IMR-90 (cell line): ENCODE measurements around the gene C3orf85. TPM values are rescaled to one million over a fixed set of nuclear protein-coding genes. Genes with fewer than 3 reads are reported as not detected.

Experiments
- ATAC-seq: fragments of 200-7000 bp; cut with Tn5 transposase; 2 replicates; pipeline ENCODE4 v1.9.1; 2020; ENCODE audit warnings: low read depth, mild to moderate bottlenecking, moderate library complexity
- BruUV-seq: library from RNA; stranded (reverse); fragments of 400-500 nt; replicated peaks from 2 replicates; lab custom pipeline; 2021; lab: Mats Ljungman, UMichigan
- CTCF ChIA-PET: fragments of 300-600 bp; formaldehyde crosslinking; extraction: SDS; loops from one replicate; lab custom pipeline; 2021; ENCODE audit warnings: antibody characterized with exemption; lab: Yijun Ruan, JAX
- POLR2A ChIA-PET: fragments of 300-600 bp; sonication (Branson Sonifier 250); formaldehyde crosslinking; loops from one replicate; lab custom pipeline; 2022; ENCODE audit warnings: antibody characterized with exemption; ENCODE audit not compliant: unreplicated experiment; lab: Charles Lee
- DNase-seq: peaks from one replicate; pipeline ENCODE4 v3.0.0; 2013
- H2AFZ ChIP-seq: replicated peaks from 2 replicates; pipeline ENCODE3; 2013; ENCODE audit warnings: low read length, mild to moderate bottlenecking; ENCODE audit not compliant: poor library complexity
- H2AK5ac ChIP-seq: 2 replicates; pipeline ENCODE4 v1.6.1; 2013; ENCODE audit warnings: low read depth, low read length, inconsistent platforms
- H2AK9ac ChIP-seq: replicated peaks from 2 replicates; pipeline ENCODE3; 2013; ENCODE audit warnings: mild to moderate bottlenecking, low read depth, low read length, moderate library complexity; ENCODE audit not compliant: poor library complexity
- H2BK120ac ChIP-seq: 2 replicates; pipeline ENCODE4 v1.6.1; 2013; ENCODE audit warnings: low read depth, low read length, inconsistent platforms
- H2BK15ac ChIP-seq: 3 replicates; pipeline ENCODE4 v1.6.1; 2013; ENCODE audit warnings: low read depth, low read length, inconsistent platforms
- H2BK20ac ChIP-seq: 2 replicates; pipeline ENCODE4 v1.6.1; 2013; ENCODE audit warnings: low read depth, mild to moderate bottlenecking, inconsistent platforms, low read length, moderate library complexity
- H2BK5ac ChIP-seq: 2 replicates; pipeline ENCODE4 v1.6.1; 2013; ENCODE audit warnings: mild to moderate bottlenecking, low read depth, low read length, inconsistent platforms; ENCODE audit not compliant: poor library complexity, severe bottlenecking
- H3K14ac ChIP-seq: replicated peaks from 2 replicates; pipeline ENCODE4 v1.6.1; 2013; ENCODE audit warnings: low read depth, low read length, inconsistent platforms
- H3K18ac ChIP-seq: 2 replicates; pipeline ENCODE4 v1.6.1; 2013; ENCODE audit warnings: low read depth, low read length, control low read depth
- H3K23ac ChIP-seq: 2 replicates; pipeline ENCODE4 v1.6.1; 2013; ENCODE audit warnings: low read depth, low read length, inconsistent platforms
- H3K27ac ChIP-seq: 2 replicates; pipeline ENCODE4 v1.5.1; 2013; ENCODE audit warnings: mild to moderate bottlenecking, control low read depth, low read length; ENCODE audit not compliant: insufficient read depth
- H3K27me3 ChIP-seq: 2 replicates; pipeline ENCODE4 v1.6.1; 2013; ENCODE audit warnings: low read length; ENCODE audit not compliant: control insufficient read depth, insufficient read depth
- H3K36me3 ChIP-seq: 2 replicates; pipeline ENCODE4 v1.6.1; 2013; ENCODE audit warnings: low read length, mixed read lengths; ENCODE audit not compliant: control insufficient read depth, insufficient read depth
- H3K4ac ChIP-seq: 2 replicates; pipeline ENCODE4 v1.6.1; 2013; ENCODE audit warnings: low read depth, low read length, inconsistent platforms
- H3K4me1 ChIP-seq: 2 replicates; pipeline ENCODE4 v1.6.1; 2013; ENCODE audit warnings: low read length, mixed read lengths; ENCODE audit not compliant: control insufficient read depth, insufficient read depth
- H3K4me2 ChIP-seq: 2 replicates; pipeline ENCODE4 v1.6.1; 2013; ENCODE audit warnings: low read depth, mild to moderate bottlenecking, control low read depth, low read length, moderate library complexity
- H3K4me3 ChIP-seq: 2 replicates; pipeline ENCODE4 v1.5.1; 2013; ENCODE audit warnings: low read depth, mild to moderate bottlenecking, control low read depth, low read length, moderate library complexity; ENCODE audit not compliant: insufficient read depth
- H3K56ac ChIP-seq: 2 replicates; pipeline ENCODE4 v1.6.1; 2013; ENCODE audit warnings: low read length, inconsistent platforms; ENCODE audit not compliant: insufficient read depth; ENCODE audit errors: extremely low read depth
- H3K79me1 ChIP-seq, 2 experiments: 2 replicates each; pipeline ENCODE4 v1.6.1; 2013; ENCODE audit warnings: low read length in 2 of 2, inconsistent platforms in 1 of 2, low read depth in 1 of 2
- H3K9ac ChIP-seq: 2 replicates; pipeline ENCODE4 v1.6.1; 2013; ENCODE audit warnings: low read depth, low read length, control low read depth
- H3K9me1 ChIP-seq: 2 replicates; pipeline ENCODE4 v1.6.1; 2013; ENCODE audit warnings: low read length, inconsistent platforms; ENCODE audit not compliant: insufficient read depth
- H3K9me3 ChIP-seq: 2 replicates; pipeline ENCODE4 v1.6.1; 2013; ENCODE audit warnings: low read length; ENCODE audit not compliant: control insufficient read depth, insufficient read depth
- H4K20me1 ChIP-seq: 2 replicates; pipeline ENCODE4 v1.6.1; 2013; ENCODE audit warnings: low read length, inconsistent platforms; ENCODE audit not compliant: insufficient read depth
- H4K5ac ChIP-seq: 2 replicates; pipeline ENCODE4 v1.6.1; 2013; ENCODE audit warnings: mild to moderate bottlenecking, low read depth, low read length, control low read depth
- H4K8ac ChIP-seq, 2 experiments: 2 replicates each; pipeline ENCODE4 v1.6.1; 2013; ENCODE audit warnings: low read depth in 2 of 2, low read length in 2 of 2, control low read depth in 1 of 2, inconsistent platforms in 1 of 2
- H4K91ac ChIP-seq: 2 replicates; pipeline ENCODE4 v1.6.1; 2013; ENCODE audit warnings: low read depth, low read length, inconsistent platforms; ENCODE audit not compliant: insufficient read depth
- BHLHE40 ChIP-seq: fragments of 150-350 bp; IDR thresholded peaks from 2 replicates; pipeline ENCODE4 v1.6.1; 2016; ENCODE audit warnings: mild to moderate bottlenecking, low read depth, low read length
- CEBPB ChIP-seq: IDR thresholded peaks from 2 replicates; pipeline ENCODE4 v1.6.1; 2012; ENCODE audit warnings: low read depth, low read length, improper control_type of control experiment
- CHD1 ChIP-seq: IDR thresholded peaks from 2 replicates; pipeline ENCODE4 v1.6.1; 2012; ENCODE audit warnings: low read depth, low read length, improper control_type of control experiment
- CTCF ChIP-seq: conservative IDR thresholded peaks from 2 replicates; pipeline ENCODE4 v1.5.1; 2012; ENCODE audit warnings: mild to moderate bottlenecking, low read depth, low read length, improper control_type of control experiment
- ELK1 ChIP-seq: fragments of 150-350 bp; IDR thresholded peaks from 2 replicates; pipeline ENCODE4 v1.6.1; 2016; ENCODE audit warnings: low read depth, mild to moderate bottlenecking, low read length, moderate library complexity, borderline replicate concordance
- FOS ChIP-seq: fragments of 150-350 bp; IDR thresholded peaks from 2 replicates; pipeline ENCODE4 v1.6.1; 2016; ENCODE audit warnings: low read depth, low read length
- MAFK ChIP-seq: IDR thresholded peaks from 2 replicates; pipeline ENCODE4 v1.6.1; 2012; ENCODE audit warnings: low read depth, low read length, improper control_type of control experiment
- MAZ ChIP-seq: IDR thresholded peaks from 2 replicates; pipeline ENCODE4 v1.6.1; 2012; ENCODE audit warnings: low read depth, mild to moderate bottlenecking, low read length, improper control_type of control experiment, moderate library complexity, borderline replicate concordance
- MXI1 ChIP-seq: IDR thresholded peaks from 2 replicates; pipeline ENCODE4 v1.6.1; 2012; ENCODE audit warnings: low read depth, mild to moderate bottlenecking, low read length, moderate library complexity, borderline replicate concordance
- NFE2L2 ChIP-seq: fragments of 150-350 bp; IDR thresholded peaks from 2 replicates; pipeline ENCODE4 v1.6.1; 2016; ENCODE audit warnings: low read depth, mild to moderate bottlenecking, low read length
- POLR2A ChIP-seq: IDR thresholded peaks from 2 replicates; pipeline ENCODE4 v1.6.1; 2012; ENCODE audit warnings: mild to moderate bottlenecking, low read depth, low read length
- RAD21 ChIP-seq: IDR thresholded peaks from 2 replicates; pipeline ENCODE4 v1.6.1; 2012; ENCODE audit warnings: low read length, improper control_type of control experiment
- RCOR1 ChIP-seq: IDR thresholded peaks from 2 replicates; pipeline ENCODE4 v1.6.1; 2012; ENCODE audit warnings: mild to moderate bottlenecking, low read length, improper control_type of control experiment; ENCODE audit not compliant: insufficient replicate concordance
- RFX5 ChIP-seq: IDR thresholded peaks from 2 replicates; pipeline ENCODE4 v1.8.0; 2012; ENCODE audit warnings: low read depth, mild to moderate bottlenecking, low read length, moderate library complexity
- SMC3 ChIP-seq: fragments of 150-350 bp; IDR thresholded peaks from 2 replicates; pipeline ENCODE4 v1.6.1; 2016; ENCODE audit warnings: low read depth, mild to moderate bottlenecking, antibody characterized with exemption, low read length, moderate library complexity
- USF2 ChIP-seq: fragments of 150-350 bp; IDR thresholded peaks from 2 replicates; pipeline ENCODE4 v1.6.1; 2017; ENCODE audit warnings: mild to moderate bottlenecking, antibody characterized with exemption, low read length, low read depth
- WGBS, 2 experiments: methylation state at CpG; one replicate each; pipeline versions ENCODE4 v1.1.5 to v1.1.7; 2013; ENCODE audit warnings: missing lambda C conversion rate in 2 of 2; ENCODE audit not compliant: insufficient read length in 1 of 2; ENCODE audit errors: extremely low coverage in 2 of 2; 5-methylcytosine and 5-hydroxymethylcytosine counted together
- dilution Hi-C: fragments of 300-500 bp; cut with HindIII; formaldehyde crosslinking; loops from one replicate; pipeline ENCODE4 v1.14.3; 2018; ENCODE audit warnings: low sequenced_read_pairs; ENCODE audit not compliant: unreplicated experiment
- in situ Hi-C: fragments of 300-500 bp; cut with MboI; formaldehyde crosslinking; loops from 3 replicates; pipeline ENCODE4 v1.14.3; 2019; ENCODE audit warnings: low sequenced_read_pairs, inconsistent platforms, mixed read lengths
- intact Hi-C: fragments of 100-400 bp; cut with micrococcal nuclease; formaldehyde crosslinking; loops from 2 replicates; pipeline ENCODE4 v1.10.0; 2022
- polyA plus RNA-seq, 3 experiments: library from polyadenylated mRNA; depleted of rRNA; stranded (reverse); fragments of >200 nt; gene quantifications; 2 replicates each; pipeline ENCODE4 v1.2.3, GENCODE V29; 2012; ENCODE audit warnings: low replicate concordance in 1 of 3
- total RNA-seq: library from RNA; depleted of rRNA; stranded (reverse); fragments of >200 nt; gene quantifications from 2 replicates; pipeline ENCODE4 v1.2.3, GENCODE V29; 2012

The C3orf85 gene
- total and polyA plus RNA-seq, 2 of the 4 experiments (the other 2 are of a cell fraction): not detected

- Histone ChIP-seq H2BK15ac (no peak overlapping the region), H3K36me3 (no peaks in the 10 kb centered on the region), H3K79me1 (no peaks in the 10 kb centered on the region), H4K20me1 (no peaks in the 10 kb centered on the region), H3K4ac (no peak overlapping the region), H2AK9ac (no peak overlapping the region), H3K18ac (no peak overlapping the region), H3K9me3 (no peaks in the 10 kb centered on the region; the same call in 1 of the 2 replicates), H3K9me1 (no peaks in the 10 kb centered on the region), H2BK5ac (no peak overlapping the region), H3K4me1 (no peaks in the 10 kb centered on the region), H3K14ac (no peak overlapping the region), H2AFZ (no peak overlapping the region), H4K8ac (no peak overlapping the region), H3K9ac (no peak overlapping the region), H4K5ac (no peak overlapping the region), H2BK20ac (no peak overlapping the region), H3K4me3 (no peak overlapping the region), H3K4me2 (no peak overlapping the region), H3K23ac (no peak overlapping the region), H4K91ac (no peak overlapping the region), H3K27me3 (no peaks in the 10 kb centered on the region), H3K27ac (no peak overlapping the region), H3K56ac (no peak overlapping the region), H2BK120ac (no peak overlapping the region), H2AK5ac (no peak overlapping the region)
- no TSS peak for BruUV-seq
- no peak for ATAC-seq
- ChIA-PET CTCF (no interaction called here), POLR2A (no interaction called here)
- WGBS, 2 experiments: no CpG with 5 or more reads among the region's 2 CpGs
- no peak for DNase-seq
- dilution Hi-C loops: no loop called here
- no peak for TF ChIP-seq CEBPB
- TF ChIP-seq MAZ: no peak
- no peak for TF ChIP-seq RFX5
- TF ChIP-seq MXI1: no peak
- no peak for TF ChIP-seq NFE2L2
- no peak for TF ChIP-seq CTCF
- TF ChIP-seq USF2: no peak
- TF ChIP-seq MAFK: no peak
- TF ChIP-seq CHD1: no peak
- TF ChIP-seq POLR2A: no peak
- no peak for TF ChIP-seq FOS
- TF ChIP-seq SMC3: no peak
- TF ChIP-seq BHLHE40: no peak
- no peak for TF ChIP-seq RCOR1
- TF ChIP-seq RAD21: no peak
- TF ChIP-seq ELK1: no peak
- in situ Hi-C loops: no loop called here
- intact Hi-C loops: no loop called here
Observed at GRCh38 chr3:109137761-109138160, 1.2 kb downstream of the C3orf85 start.
